Liver (tissue), 3 donors: ENCODE measurements around the gene MCL1.

Experiments
- ATF3 ChIP-seq: IDR thresholded peaks from 2 replicates; pipeline ENCODE4 v1.6.1; 2016; ENCODE audit warnings: antibody characterized with exemption
- CTCF ChIP-seq: fragments of 150-350 bp; IDR thresholded peaks from 2 replicates; pipeline ENCODE4 v1.5.1; 2017; ENCODE audit warnings: improper control_type of control experiment, low read depth, low read length; ENCODE audit not compliant: missing input control
- EGR1 ChIP-seq, 2 donors: IDR thresholded peaks; 2 replicates each; pipeline ENCODE4 v1.6.1; 2016 to 2018; ENCODE audit warnings: antibody characterized with exemption in 2 of 2, low read depth in 2 of 2
- JUND ChIP-seq, 2 donors: IDR thresholded peaks; 2 replicates each; pipeline ENCODE4 v1.6.1; 2016; ENCODE audit warnings: antibody characterized with exemption in 2 of 2
- REST ChIP-seq: IDR thresholded peaks from 2 replicates; pipeline ENCODE4 v1.6.1; 2016; ENCODE audit warnings: antibody characterized with exemption, mild to moderate bottlenecking
- SP1 ChIP-seq: IDR thresholded peaks from 2 replicates; pipeline ENCODE4 v1.6.1; 2018; ENCODE audit warnings: antibody characterized with exemption, mild to moderate bottlenecking
- donor health status: healthy.
- donor health status: healthy.

GRCh38 chr1:150561254-150561973, 18.0 kb downstream of the MCL1 start:
- no peak for TF ChIP-seq CTCF
- TF ChIP-seq JUND (IDR thresholded peaks at IDR 0.05): peak; percentile 73 to 74
- peak; percentile 46 for TF ChIP-seq REST
- TF ChIP-seq ATF3: peak; percentile 82
- TF ChIP-seq EGR1 (IDR thresholded peaks at IDR 0.05; ENCODE audit: low read depth in 2 of 2): peak; percentile 8 to 27
- peak; percentile 85 for TF ChIP-seq SP1
